ENCODE results near the gene LMNA. TPM values are rescaled to one million over a fixed set of nuclear protein-coding genes. Genes with fewer than 3 reads are reported as not detected.
A peak's percentile ranks its signal among the peaks of the same experiment; 100 is the strongest.
"Not testable (repeated sequence)": the region's sequence is repeated elsewhere in the genome, so short reads cannot be mapped to it uniquely, and the experiment has no call there.

LMNA gene
- total and polyA plus RNA-seq, 7 donors, result 108 to 241 (median 187) TPM

DNA sequence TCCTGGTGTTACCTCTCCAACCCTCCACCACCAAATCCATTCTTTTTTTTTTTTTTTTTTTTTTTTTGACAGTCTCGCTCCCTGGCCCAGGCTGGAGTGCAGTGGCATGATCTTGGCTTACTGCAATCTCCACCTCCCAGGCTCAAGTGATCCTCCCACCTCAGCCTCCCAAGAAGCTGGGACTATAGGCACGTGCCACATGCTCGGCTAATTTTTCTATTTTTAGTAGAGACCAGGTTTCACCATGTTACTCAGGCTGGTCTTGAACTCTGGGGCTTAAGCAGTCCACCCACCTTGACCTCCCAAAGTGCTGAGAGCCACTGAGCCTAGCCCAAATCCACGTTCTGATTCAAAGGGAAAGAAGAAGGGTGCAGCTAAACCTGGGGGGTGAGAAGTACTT lies 6.5 kb downstream of the LMNA start:
- Histone ChIP-seq H3K4me1 (peaks cover 0 to 99% (median 98%) of the 10 kb centered on the region in 4 donors), H3K27ac (peak overlapping the region; percentile 95 to 100 (median 98)), H3K4me3 (peak overlapping the region in 3 of 4 donors; percentile 28 to 42 (median 39))
- not testable (repeated sequence) for H3K36me3 ChIP-seq, DNase-seq, H3K27me3 ChIP-seq, H3K9me3 ChIP-seq
- intact Hi-C loops (cut with DNase I), result loop anchor here (5.0 kb wide), 1 partner anchor 336 kb away; no protein-coding TSS in a partner anchor
- peak in 1 of 4 donors; percentile 34 for TF ChIP-seq POLR2AphosphoS5 (IDR thresholded peaks at IDR 0.05)
- 46 to 59% methylated on average over 4 of the region's 4 CpGs for WGBS, 2 donors

GRCh38 chr1:156121457-156121856 lies 6.9 kb downstream of the LMNA start:
- WGBS, 2 donors, result 81 to 87% methylated on average over 4 of the region's 4 CpGs
- no peaks in the 10 kb centered on the region for H3K9me3 ChIP-seq
- peaks cover 3 to 100% (median 100%) of the 10 kb centered on the region in 4 donors for H3K4me1 ChIP-seq
- H3K27me3 ChIP-seq, result no peaks in the 10 kb centered on the region
- no peak for TF ChIP-seq POLR2A (IDR thresholded peaks at IDR 0.05)
- no peak for TF ChIP-seq CTCF (IDR thresholded peaks at IDR 0.05)
- no peak for TF ChIP-seq POLR2AphosphoS5 (IDR thresholded peaks at IDR 0.05)
- no peak for TF ChIP-seq EP300 (IDR thresholded peaks at IDR 0.05)
- no peaks in the 10 kb centered on the region for H3K36me3 ChIP-seq
- H3K27ac ChIP-seq, result peak overlapping the region; percentile 95 to 100 (median 98)
- DNase-seq, result no peak
- peak overlapping the region; percentile 12 to 42 (median 34) for H3K4me3 ChIP-seq
- intact Hi-C loops (cut with DNase I), result loop anchor here (5.0 kb wide), 1 partner anchor 336 kb away; no protein-coding TSS in a partner anchor

GRCh38 chr1:156122086-156122485 lies 7.6 kb downstream of the LMNA start:
- Histone ChIP-seq H3K27me3 (no peaks in the 10 kb centered on the region), H3K36me3 (no peaks in the 10 kb centered on the region), H3K27ac (peak overlapping the region; percentile 95 to 100 (median 98)), H3K4me3 (peak overlapping the region; percentile 12 to 42 (median 34)), H3K9me3 (no peaks in the 10 kb centered on the region), H3K4me1 (peaks cover 4 to 100% (median 100%) of the 10 kb centered on the region in 4 donors)
- 30 to 67% methylated on average over 4 of the region's 4 CpGs for WGBS, 2 donors
- intact Hi-C loops (cut with DNase I), result loop anchor here (5.0 kb wide), 1 partner anchor 335 kb away; no protein-coding TSS in a partner anchor
- no peak for TF ChIP-seq POLR2AphosphoS5 (IDR thresholded peaks at IDR 0.05)
- no peak for TF ChIP-seq POLR2A (IDR thresholded peaks at IDR 0.05)
- no peak for TF ChIP-seq EP300 (IDR thresholded peaks at IDR 0.05)
- TF ChIP-seq CTCF (IDR thresholded peaks at IDR 0.05), result no peak
- DNase-seq, result no peak

- TF ChIP-seq POLR2A (IDR thresholded peaks at IDR 0.05) (no peak), POLR2AphosphoS5 (IDR thresholded peaks at IDR 0.05) (peak in 3 of 4 donors; percentile 47 to 73 (median 60))
- intact Hi-C loops (cut with DNase I), result loop anchor here (5.0 kb wide), 1 partner anchor 335 kb away; no protein-coding TSS in a partner anchor
- 11 to 43% methylated on average over 14 of the region's 14 CpGs for WGBS, 2 donors
- peaks cover 4 to 100% (median 100%) of the 10 kb centered on the region in 4 donors for H3K4me1 ChIP-seq
- no peaks in the 10 kb centered on the region for H3K36me3 ChIP-seq
- DNase-seq, result peak; percentile 94
- no peaks in the 10 kb centered on the region for H3K27me3 ChIP-seq
- H3K9me3 ChIP-seq, result no peaks in the 10 kb centered on the region
- H3K27ac ChIP-seq, result peak overlapping the region; percentile 95 to 100 (median 98)
- H3K4me3 ChIP-seq, result peak overlapping the region; percentile 12 to 42 (median 34)
Observed at GRCh38 chr1:156122519-156123355, 8.2 kb downstream of the LMNA start.

DNA sequence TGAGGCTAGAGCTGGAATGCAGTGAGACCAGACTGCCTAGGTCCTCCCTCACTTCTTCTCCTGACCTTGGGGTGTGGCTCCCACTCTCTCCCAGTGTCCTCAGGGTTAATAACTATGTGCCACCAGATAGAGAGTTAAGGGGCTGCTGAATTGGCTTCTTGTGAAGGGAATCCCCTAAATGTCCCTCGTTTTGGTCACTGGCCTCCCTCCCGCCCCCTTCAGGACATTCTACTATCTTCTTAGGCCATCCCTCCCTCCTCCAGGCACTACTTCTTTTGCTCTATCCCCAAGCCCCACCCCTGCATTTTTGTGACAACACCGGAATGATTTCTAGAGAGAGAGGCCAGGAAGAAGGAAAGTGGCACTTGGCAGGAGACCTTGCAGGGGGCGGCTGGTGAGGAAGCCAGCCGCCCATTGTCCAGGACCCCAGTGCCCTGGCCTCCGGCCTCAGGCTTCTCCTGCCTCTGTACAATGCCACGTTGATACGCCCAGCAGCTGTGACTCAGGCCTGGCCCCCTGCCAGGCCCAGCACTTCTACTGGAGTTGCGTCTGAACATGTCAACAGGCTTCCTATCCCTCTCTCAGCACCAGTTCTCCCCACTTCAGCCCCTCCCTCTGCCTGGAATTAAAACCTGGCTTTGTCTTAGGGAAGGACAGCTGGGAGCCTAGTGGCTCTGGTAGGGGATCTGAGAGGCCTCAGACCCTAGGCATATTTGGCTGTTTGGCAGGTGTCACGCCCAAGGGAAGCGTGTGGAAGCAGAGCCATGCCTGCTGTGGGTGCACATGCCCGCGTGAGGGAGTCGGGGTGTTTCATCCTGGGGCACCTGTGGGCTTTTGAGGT lies 9.1 kb downstream of the LMNA start:
- Histone ChIP-seq H3K27me3 (no peaks in the 10 kb centered on the region), H3K36me3 (no peaks in the 10 kb centered on the region), H3K4me1 (peaks cover 4 to 100% (median 100%) of the 10 kb centered on the region in 4 donors), H3K4me3 (peak overlapping the region in 3 of 4 donors; percentile 28 to 42 (median 39)), H3K9me3 (no peaks in the 10 kb centered on the region), H3K27ac (peak overlapping the region; percentile 95 to 100 (median 98))
- intact Hi-C loops (cut with DNase I), result loop anchor here (5.0 kb wide), 1 partner anchor 334 kb away; no protein-coding TSS in a partner anchor
- peak; percentile 99 for DNase-seq
- 6 to 22% methylated on average over 14 of the region's 14 CpGs for WGBS, 2 donors
- TF ChIP-seq CTCF (IDR thresholded peaks at IDR 0.05), result peak in 3 of 4 experiments; percentile 8 to 23 (median 23)
- TF ChIP-seq POLR2A (IDR thresholded peaks at IDR 0.05), result peak; percentile 67 to 70
- peak in 2 of 4 donors; percentile 35 to 66 for TF ChIP-seq EP300 (IDR thresholded peaks at IDR 0.05)
- TF ChIP-seq POLR2AphosphoS5 (IDR thresholded peaks at IDR 0.05), result peak; percentile 74 to 93 (median 85)

Data from sigmoid colon (tissue), 7 donors.